H1 (cell line): ENCODE results near the gene NUAK1. TPM values are rescaled to one million over a fixed set of nuclear protein-coding genes. Genes with fewer than 3 reads are reported as not detected.

Source experiments
- CTCF ChIA-PET: fragments of 300-600 bp; sonication (Branson Sonifier 250); formaldehyde crosslinking; loops from one replicate; lab custom pipeline; 2021; ENCODE audit not compliant: partially characterized antibody; lab: Charles Lee
- POLR2A ChIA-PET: fragments of 300-600 bp; sonication (Branson Sonifier 250); formaldehyde crosslinking; loops from one replicate; lab custom pipeline; 2021; ENCODE audit warnings: inconsistent platforms; ENCODE audit not compliant: partially characterized antibody; lab: Charles Lee
- DNase-seq, 2 experiments: peaks; one replicate each; pipeline versions ENCODE4 v3.0.0 to v3.0.0-alpha.2; 2010 to 2022; ENCODE audit warnings: low spot score in 2 of 2, low read depth in 1 of 2, mixed read lengths in 1 of 2
- FAIRE-seq: peaks from 2 replicates; lab custom pipeline; 2011; peaks lifted over from hg19 to GRCh38; lab: Jason Lieb, UNC
- H2AFZ ChIP-seq: 2 replicates; pipeline ENCODE4 v1.8.1; 2012; ENCODE audit warnings: low read length, inconsistent platforms
- H2AK5ac ChIP-seq: 2 replicates; pipeline ENCODE4 v1.6.1; 2013; ENCODE audit warnings: low read depth, low read length
- H2BK120ac ChIP-seq: replicated peaks from 2 replicates; pipeline ENCODE3; 2013; ENCODE audit warnings: low read depth, low read length, inconsistent platforms
- H2BK12ac ChIP-seq: 2 replicates; pipeline ENCODE4 v1.6.1; 2013; ENCODE audit warnings: low read depth, low read length
- H2BK15ac ChIP-seq: 2 replicates; pipeline ENCODE4 v1.6.1; 2013; ENCODE audit warnings: low read length
- H2BK20ac ChIP-seq: 2 replicates; pipeline ENCODE4 v1.6.1; 2013; ENCODE audit warnings: low read length
- H2BK5ac ChIP-seq: 2 replicates; pipeline ENCODE4 v1.6.1; 2013; ENCODE audit warnings: low read depth, low read length
- H3K14ac ChIP-seq: 2 replicates; pipeline ENCODE4 v1.6.1; 2013; ENCODE audit warnings: inconsistent platforms; ENCODE audit not compliant: insufficient read length
- H3K18ac ChIP-seq: 2 replicates; pipeline ENCODE4 v1.6.1; 2013; ENCODE audit warnings: low read length; ENCODE audit errors: extremely low read depth
- H3K23ac ChIP-seq: 2 replicates; pipeline ENCODE4 v1.6.1; 2013; ENCODE audit warnings: inconsistent platforms; ENCODE audit not compliant: insufficient read length
- H3K23me2 ChIP-seq: 2 replicates; pipeline ENCODE4 v1.6.1; 2013; ENCODE audit warnings: low read depth, low read length
- H3K27ac ChIP-seq: 2 replicates; pipeline ENCODE4 v1.6.1; 2011; ENCODE audit warnings: low read depth, low read length, inconsistent platforms
- H3K27me3 ChIP-seq, 4 experiments: replicated peaks in 1 of 4; 1 replicate in 1 of 4; 2 replicates in 3 of 4; pipeline versions ENCODE4 v1.6.1 to v1.8.1; 2011 to 2013; ENCODE audit warnings: low read length in 3 of 4, mild to moderate bottlenecking in 3 of 4, inconsistent platforms in 2 of 4, mixed read lengths in 2 of 4, moderate library complexity in 1 of 4; ENCODE audit not compliant: control insufficient read depth in 3 of 4, insufficient read depth in 3 of 4; ENCODE audit errors: extremely low read depth in 1 of 4
- H3K36me3 ChIP-seq, 4 experiments: 2 replicates each; pipeline versions ENCODE4 v1.6.1 to v1.8.1; 2011 to 2013; ENCODE audit warnings: mild to moderate bottlenecking in 4 of 4, low read length in 3 of 4, moderate library complexity in 2 of 4, control low read depth in 1 of 4, inconsistent platforms in 1 of 4; ENCODE audit not compliant: insufficient read depth in 4 of 4, control insufficient read depth in 2 of 4
- H3K4ac ChIP-seq: replicated peaks from 2 replicates; pipeline ENCODE3; 2013; ENCODE audit warnings: low read length, low read depth, mixed read lengths, inconsistent platforms; ENCODE audit not compliant: insufficient read length
- H3K4me1 ChIP-seq, 4 experiments: replicated peaks in 1 of 4; 1 replicate in 1 of 4; 2 replicates in 3 of 4; pipeline versions ENCODE4 v1.6.1 to v1.8.1; 2011 to 2013; ENCODE audit warnings: low read length in 3 of 4, inconsistent platforms in 2 of 4, mixed read lengths in 1 of 4; ENCODE audit not compliant: insufficient read depth in 4 of 4, control insufficient read depth in 3 of 4
- H3K4me2 ChIP-seq, 2 experiments: 2 replicates each; pipeline versions ENCODE4 v1.6.1 to v1.8.1; 2011 to 2013; ENCODE audit warnings: low read depth in 2 of 2, low read length in 2 of 2, control low read depth in 1 of 2, inconsistent platforms in 1 of 2, mild to moderate bottlenecking in 1 of 2; ENCODE audit not compliant: insufficient read depth in 1 of 2
- H3K4me3 ChIP-seq, 4 experiments: fragments of 200-600, 300-600 bp in 1 of 4; sonication (generic), shearing (Covaris generic), sonication (Bioruptor Twin) in 1 of 4; 2 replicates each; pipeline versions ENCODE4 v1.5.1 to v1.8.1; 2011 to 2016; ENCODE audit warnings: low read length in 4 of 4, low read depth in 3 of 4, control low read depth in 2 of 4, inconsistent platforms in 2 of 4, mild to moderate bottlenecking in 2 of 4, mixed read lengths in 1 of 4, moderate library complexity in 1 of 4; ENCODE audit not compliant: insufficient read depth in 2 of 4; ENCODE audit errors: extremely low read depth in 1 of 4
- H3K56ac ChIP-seq: replicated peaks from 2 replicates; pipeline ENCODE3; 2013; ENCODE audit warnings: low read depth, mild to moderate bottlenecking, mixed read lengths, low read length, inconsistent platforms; ENCODE audit not compliant: insufficient read length
- H3K79me1 ChIP-seq: 2 replicates; pipeline ENCODE4 v1.6.1; 2013; ENCODE audit warnings: low read depth, low read length, control low read depth
- H3K79me2 ChIP-seq, 2 experiments: 2 replicates each; pipeline versions ENCODE4 v1.6.1 to v1.8.1; 2012 to 2013; ENCODE audit warnings: low read length in 2 of 2, mild to moderate bottlenecking in 2 of 2, inconsistent platforms in 1 of 2; ENCODE audit not compliant: insufficient read depth in 2 of 2, control insufficient read depth in 1 of 2
- H3K9ac ChIP-seq, 4 experiments: replicated peaks in 1 of 4; 1 replicate in 1 of 4; 2 replicates in 3 of 4; pipeline versions ENCODE4 v1.6.1 to v1.8.1; 2011 to 2013; ENCODE audit warnings: low read depth in 3 of 4, low read length in 3 of 4, control low read depth in 2 of 4, mild to moderate bottlenecking in 2 of 4, moderate library complexity in 2 of 4, inconsistent platforms in 1 of 4; ENCODE audit errors: extremely low read depth in 1 of 4
- H3K9me3 ChIP-seq, 2 experiments: 2 replicates each; pipeline versions ENCODE4 v1.6.1 to v1.8.1; 2012 to 2013; ENCODE audit warnings: mild to moderate bottlenecking in 2 of 2, moderate library complexity in 2 of 2, control low read depth in 1 of 2, inconsistent platforms in 1 of 2, low read depth in 1 of 2, low read length in 1 of 2, mixed read lengths in 1 of 2; ENCODE audit not compliant: insufficient read depth in 2 of 2
- H4K20me1 ChIP-seq, 2 experiments: replicated peaks in 1 of 2; 2 replicates each; pipeline versions ENCODE3 to v1.8.1; 2011 to 2013; ENCODE audit warnings: inconsistent platforms in 2 of 2, low read length in 2 of 2, mild to moderate bottlenecking in 1 of 2; ENCODE audit not compliant: insufficient read depth in 2 of 2, control insufficient read depth in 1 of 2
- H4K5ac ChIP-seq: 2 replicates; pipeline ENCODE4 v1.6.1; 2013; ENCODE audit warnings: low read length, low read depth, mixed read lengths, inconsistent platforms; ENCODE audit not compliant: insufficient read length
- H4K8ac ChIP-seq: 2 replicates; pipeline ENCODE4 v1.8.0; 2013; ENCODE audit warnings: mild to moderate bottlenecking, moderate library complexity, low read length, inconsistent platforms; ENCODE audit not compliant: insufficient read depth; ENCODE audit errors: extremely low read depth
- H4K91ac ChIP-seq: replicated peaks from 2 replicates; pipeline ENCODE3; 2013; ENCODE audit warnings: low read length, mixed read lengths, inconsistent platforms; ENCODE audit not compliant: insufficient read length
- ASH2L ChIP-seq: fragments of 200-600, 300-600 bp; sonication (generic); IDR thresholded peaks from one replicate; pipeline ENCODE4 v1.7.1; 2017; ENCODE audit warnings: low read length
- ATF3 ChIP-seq: IDR thresholded peaks from 2 replicates; pipeline ENCODE4 v1.6.1; 2011; ENCODE audit warnings: low read depth, mild to moderate bottlenecking, low read length; ENCODE audit not compliant: insufficient read depth
- HDAC6 ChIP-seq: IDR thresholded peaks from one replicate; pipeline ENCODE4 v1.7.1; 2012; ENCODE audit warnings: low read depth, mild to moderate bottlenecking, inconsistent platforms, low read length, moderate library complexity
- PHF8 ChIP-seq: fragments of 200-600 bp; sonication (generic); conservative IDR thresholded peaks from 2 replicates; pipeline ENCODE4 v1.7.1; 2012; ENCODE audit warnings: low read depth, mild to moderate bottlenecking, inconsistent platforms, low read length, moderate library complexity
- POLR2A ChIP-seq, 2 experiments: IDR thresholded peaks; 1 replicate in 1 of 2; 2 replicates in 1 of 2; pipeline ENCODE4 v1.6.1; 2011; ENCODE audit warnings: low read depth in 2 of 2, low read length in 2 of 2, mild to moderate bottlenecking in 2 of 2; ENCODE audit errors: control extremely low read depth in 1 of 2
- RNF2 ChIP-seq: fragments of 200-900, 300-1000 bp; sonication (generic); IDR thresholded peaks from 2 replicates; pipeline ENCODE4 v1.7.1; 2016; ENCODE audit warnings: borderline replicate concordance, low read depth, mild to moderate bottlenecking, antibody characterized with exemption, low read length; ENCODE audit not compliant: poor library complexity, severe bottlenecking; ENCODE audit errors: missing control alignments
- SAP30 ChIP-seq: fragments of 300-600 bp; sonication (generic); IDR thresholded peaks from 2 replicates; pipeline ENCODE4 v1.7.1; 2012; ENCODE audit warnings: low read length, moderate library complexity, mild to moderate bottlenecking, inconsistent platforms; ENCODE audit not compliant: insufficient read depth, insufficient replicate concordance
- SIRT6 ChIP-seq: IDR thresholded peaks from one replicate; pipeline ENCODE4 v1.7.1; 2012; ENCODE audit warnings: low read length, inconsistent platforms
- SIX5 ChIP-seq: IDR thresholded peaks from 2 replicates; pipeline ENCODE4 v1.6.1; 2011; ENCODE audit warnings: mild to moderate bottlenecking, low read depth, low read length
- SRF ChIP-seq: IDR thresholded peaks from 2 replicates; pipeline ENCODE4 v1.6.1; 2011; ENCODE audit warnings: mild to moderate bottlenecking, low read depth, low read length, moderate library complexity
- TCF12 ChIP-seq: IDR thresholded peaks from 2 replicates; pipeline ENCODE4 v1.6.1; 2011; ENCODE audit warnings: low read depth, mild to moderate bottlenecking, low read length
- WGBS, 2 experiments: shearing (Covaris generic) in 1 of 2; methylation state at CpG; one replicate each; pipeline versions ENCODE4 v1.1.6 to v1.1.7; 2013 to 2015; ENCODE audit warnings: low lambda C conversion rate in 2 of 2, mixed read lengths in 2 of 2, inconsistent platforms in 1 of 2, low coverage in 1 of 2, missing lambda C conversion rate in 1 of 2; ENCODE audit not compliant: insufficient replicate concordance in 2 of 2, insufficient coverage in 1 of 2, insufficient read length in 1 of 2; ENCODE audit errors: extremely low coverage in 1 of 2, missing lambda C conversion rate in 1 of 2; 5-methylcytosine and 5-hydroxymethylcytosine counted together
- polyA plus RNA-seq, 7 experiments: library from polyadenylated mRNA; depleted of rRNA in 3 of 7; stranded (reverse) in 5 of 7; unstranded in 2 of 7; fragments of >200 nt in 5 of 7; fragments of 200-250 nt in 2 of 7; gene quantifications; 1 replicate in 5 of 7; 2 replicates in 1 of 7; 4 replicates in 1 of 7; pipeline versions ENCODE4 v1.2.1 to v1.2.3, GENCODE V29; 2011 to 2013; ENCODE audit warnings: missing spikeins in 2 of 7, mixed read lengths in 2 of 7
- total RNA-seq: library from RNA; stranded (reverse); fragmentation: NEBNext Ultra II Directional; extraction: Animal tissue kit (Norgen Biotek cat#: 25700); gene quantifications from 2 replicates; pipeline ENCODE4 v1.2.1, GENCODE V29; 2021

The NUAK1 gene
- total and polyA plus RNA-seq, 2 of the 8 experiments (the other 6 are each of a cell fraction or from before 2014, with no cell fraction given), result 6.7 to 18.2 TPM

GRCh38 chr12:106013941-106014340, 124.8 kb downstream of the NUAK1 start:
- Histone ChIP-seq H3K9me3 (peaks cover 7 to 10% of the 10 kb centered on the region in 2 experiments), H4K8ac (no peak overlapping the region), H2BK120ac (no peak overlapping the region), H3K79me2 (no peaks in the 10 kb centered on the region), H3K27me3 (no peaks in the 10 kb centered on the region)
- TF ChIP-seq SAP30, result no peak
- no peak for TF ChIP-seq RNF2
- TF ChIP-seq PHF8, result no peak
- no peak for TF ChIP-seq TCF12
- TF ChIP-seq SIRT6, result no peak
- no peak for TF ChIP-seq HDAC6
- TF ChIP-seq ASH2L, result no peak
- TF ChIP-seq SIX5, result no peak
- no peak for TF ChIP-seq ATF3
- no peak for TF ChIP-seq POLR2A (IDR thresholded peaks at IDR 0.05; ENCODE audit: control extremely low read depth in 1 of 2, low read depth in 2 of 2, low read length in 2 of 2)
- TF ChIP-seq SRF, result no peak
- TF ChIP-seq, all 59 proteins: peak for 0
- no peak overlapping the region for H3K4me3 ChIP-seq
- 89% methylated on average over 4 of the region's 4 CpGs; no CpG with 5 or more reads in 1 of the 2 experiments for WGBS, 2 experiments
- POLR2A ChIA-PET, result no interaction called here
- no peak overlapping the region for H2AFZ ChIP-seq
- no peak overlapping the region for H3K14ac ChIP-seq
- no peak overlapping the region for H2BK20ac ChIP-seq
- H2BK12ac ChIP-seq, result no peak overlapping the region
- H3K18ac ChIP-seq, result no peak overlapping the region
- no peaks in the 10 kb centered on the region for H3K36me3 ChIP-seq
- H2AK5ac ChIP-seq, result no peak overlapping the region
- no peak overlapping the region for H3K56ac ChIP-seq
- no peak overlapping the region for H2BK15ac ChIP-seq
- no peaks in the 10 kb centered on the region for H3K79me1 ChIP-seq
- H2BK5ac ChIP-seq, result no peak overlapping the region
- DNase-seq (no peak), FAIRE-seq (no peak)
- H4K5ac ChIP-seq, result no peak overlapping the region
- CTCF ChIA-PET, result no interaction called here
- H3K23ac ChIP-seq, result no peak overlapping the region
- no peaks in the 10 kb centered on the region for H3K4me1 ChIP-seq
- H4K91ac ChIP-seq, result no peak overlapping the region
- no peak overlapping the region for H3K27ac ChIP-seq
- H3K9ac ChIP-seq, result no peak overlapping the region
- no peak overlapping the region for H3K4ac ChIP-seq
- no peaks in the 10 kb centered on the region for H4K20me1 ChIP-seq
- no peak overlapping the region for H3K4me2 ChIP-seq
- H3K23me2 ChIP-seq, result no peaks in the 10 kb centered on the region
